C4-2B (cell line): ENCODE results near the gene MYH15.

Experiments
- ZFX ChIP-seq: fragments of 450-650 bp; IDR thresholded peaks from 2 replicates; pipeline ENCODE4 v1.6.1; 2017
- TF ChIP-seq, protein P1 (sequence below): fragments of 450-650 bp; conservative IDR thresholded peaks from 2 replicates; pipeline ENCODE4 v1.5.1; 2017; ENCODE audit warnings: mild to moderate bottlenecking

DNA sequence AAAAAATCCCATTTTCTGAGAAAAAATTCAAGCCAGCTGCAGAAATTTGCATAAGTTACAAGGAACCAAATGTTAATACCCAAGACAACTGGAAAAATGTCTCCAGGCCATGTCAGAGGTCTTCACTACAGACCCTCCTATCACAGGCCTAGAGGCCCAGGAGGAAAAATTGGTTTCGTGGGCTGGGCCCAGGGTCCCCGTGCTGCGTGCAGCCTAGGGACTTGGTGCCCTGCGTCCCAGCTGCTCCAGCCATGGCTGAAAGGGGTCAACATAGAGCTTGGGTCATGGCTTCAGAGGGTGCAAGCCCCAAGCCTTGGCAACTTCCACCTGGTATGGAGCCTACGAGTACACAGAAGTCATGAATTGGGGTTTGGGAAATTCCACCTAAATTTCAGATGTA lies 78.0 kb downstream of the MYH15 start:
- TF ChIP-seq, protein P1, sequence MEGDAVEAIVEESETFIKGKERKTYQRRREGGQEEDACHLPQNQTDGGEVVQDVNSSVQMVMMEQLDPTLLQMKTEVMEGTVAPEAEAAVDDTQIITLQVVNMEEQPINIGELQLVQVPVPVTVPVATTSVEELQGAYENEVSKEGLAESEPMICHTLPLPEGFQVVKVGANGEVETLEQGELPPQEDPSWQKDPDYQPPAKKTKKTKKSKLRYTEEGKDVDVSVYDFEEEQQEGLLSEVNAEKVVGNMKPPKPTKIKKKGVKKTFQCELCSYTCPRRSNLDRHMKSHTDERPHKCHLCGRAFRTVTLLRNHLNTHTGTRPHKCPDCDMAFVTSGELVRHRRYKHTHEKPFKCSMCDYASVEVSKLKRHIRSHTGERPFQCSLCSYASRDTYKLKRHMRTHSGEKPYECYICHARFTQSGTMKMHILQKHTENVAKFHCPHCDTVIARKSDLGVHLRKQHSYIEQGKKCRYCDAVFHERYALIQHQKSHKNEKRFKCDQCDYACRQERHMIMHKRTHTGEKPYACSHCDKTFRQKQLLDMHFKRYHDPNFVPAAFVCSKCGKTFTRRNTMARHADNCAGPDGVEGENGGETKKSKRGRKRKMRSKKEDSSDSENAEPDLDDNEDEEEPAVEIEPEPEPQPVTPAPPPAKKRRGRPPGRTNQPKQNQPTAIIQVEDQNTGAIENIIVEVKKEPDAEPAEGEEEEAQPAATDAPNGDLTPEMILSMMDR = no peak
- TF ChIP-seq ZFX = no peak
